H1 (cell line): ENCODE measurements around the gene PROSER3.

Source experiments
- SUZ12 ChIP-seq: fragments of 200-600 bp; sonication (generic); IDR thresholded peaks from 2 replicates; pipeline ENCODE4 v1.6.1; 2012; ENCODE audit warnings: mild to moderate bottlenecking, inconsistent platforms, low read length, moderate library complexity, mixed read lengths
- ZNF274 ChIP-seq: IDR thresholded peaks from 2 replicates; pipeline ENCODE4 v1.7.0; 2012; ENCODE audit warnings: low read length, borderline replicate concordance; ENCODE audit errors: extremely low read depth
- TF ChIP-seq, protein P1 (sequence below), 3 experiments: IDR thresholded peaks; 1 replicate in 2 of 3; 2 replicates in 1 of 3; pipeline versions ENCODE4 v1.5.1 to v1.6.1; 2011; ENCODE audit warnings: low read length in 3 of 3, mild to moderate bottlenecking in 3 of 3, inconsistent platforms in 2 of 3, low read depth in 1 of 3, moderate library complexity in 1 of 3; ENCODE audit not compliant: insufficient read depth in 1 of 3; ENCODE audit errors: control extremely low read depth in 1 of 3

DNA sequence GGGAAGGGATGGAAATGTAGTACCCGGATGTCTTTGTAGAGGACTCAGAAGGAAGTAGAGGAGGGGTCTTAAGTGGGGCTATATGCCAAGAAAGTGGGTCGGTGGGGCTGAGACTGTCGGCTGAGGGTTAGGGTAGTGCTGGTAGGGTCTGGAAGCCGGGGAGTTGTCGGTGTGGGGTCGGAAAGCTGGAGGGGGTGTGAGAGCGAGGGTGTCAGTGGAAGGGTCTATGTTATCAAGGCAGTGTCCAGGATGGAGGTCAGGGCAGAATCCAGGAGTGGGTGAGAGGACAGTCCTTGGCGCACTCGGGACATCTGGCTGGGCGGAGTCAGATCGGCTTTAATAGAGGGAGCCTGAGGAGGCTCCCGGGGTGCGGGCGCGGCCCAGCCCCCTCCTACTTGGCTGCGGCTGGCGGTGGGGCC lies 2.8 kb upstream of the PROSER3 start:
- TF ChIP-seq, protein P1, sequence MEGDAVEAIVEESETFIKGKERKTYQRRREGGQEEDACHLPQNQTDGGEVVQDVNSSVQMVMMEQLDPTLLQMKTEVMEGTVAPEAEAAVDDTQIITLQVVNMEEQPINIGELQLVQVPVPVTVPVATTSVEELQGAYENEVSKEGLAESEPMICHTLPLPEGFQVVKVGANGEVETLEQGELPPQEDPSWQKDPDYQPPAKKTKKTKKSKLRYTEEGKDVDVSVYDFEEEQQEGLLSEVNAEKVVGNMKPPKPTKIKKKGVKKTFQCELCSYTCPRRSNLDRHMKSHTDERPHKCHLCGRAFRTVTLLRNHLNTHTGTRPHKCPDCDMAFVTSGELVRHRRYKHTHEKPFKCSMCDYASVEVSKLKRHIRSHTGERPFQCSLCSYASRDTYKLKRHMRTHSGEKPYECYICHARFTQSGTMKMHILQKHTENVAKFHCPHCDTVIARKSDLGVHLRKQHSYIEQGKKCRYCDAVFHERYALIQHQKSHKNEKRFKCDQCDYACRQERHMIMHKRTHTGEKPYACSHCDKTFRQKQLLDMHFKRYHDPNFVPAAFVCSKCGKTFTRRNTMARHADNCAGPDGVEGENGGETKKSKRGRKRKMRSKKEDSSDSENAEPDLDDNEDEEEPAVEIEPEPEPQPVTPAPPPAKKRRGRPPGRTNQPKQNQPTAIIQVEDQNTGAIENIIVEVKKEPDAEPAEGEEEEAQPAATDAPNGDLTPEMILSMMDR (IDR thresholded peaks at IDR 0.05; ENCODE audit: control extremely low read depth in 1 of 3, insufficient read depth in 1 of 3, low read depth in 1 of 3, low read length in 3 of 3) = no peak
- no peak for TF ChIP-seq ZNF274
- TF ChIP-seq SUZ12 = no peak
